ENCODE results near the gene TDRD7. TPM values are rescaled to one million over a fixed set of nuclear protein-coding genes. Genes with fewer than 3 reads are reported as not detected.

TDRD7 gene
- total and polyA plus RNA-seq, 2 of the 8 experiments (the other 6 are each of a cell fraction or from before 2014, with no cell fraction given) = 1.2 to 2.3 TPM

DNA sequence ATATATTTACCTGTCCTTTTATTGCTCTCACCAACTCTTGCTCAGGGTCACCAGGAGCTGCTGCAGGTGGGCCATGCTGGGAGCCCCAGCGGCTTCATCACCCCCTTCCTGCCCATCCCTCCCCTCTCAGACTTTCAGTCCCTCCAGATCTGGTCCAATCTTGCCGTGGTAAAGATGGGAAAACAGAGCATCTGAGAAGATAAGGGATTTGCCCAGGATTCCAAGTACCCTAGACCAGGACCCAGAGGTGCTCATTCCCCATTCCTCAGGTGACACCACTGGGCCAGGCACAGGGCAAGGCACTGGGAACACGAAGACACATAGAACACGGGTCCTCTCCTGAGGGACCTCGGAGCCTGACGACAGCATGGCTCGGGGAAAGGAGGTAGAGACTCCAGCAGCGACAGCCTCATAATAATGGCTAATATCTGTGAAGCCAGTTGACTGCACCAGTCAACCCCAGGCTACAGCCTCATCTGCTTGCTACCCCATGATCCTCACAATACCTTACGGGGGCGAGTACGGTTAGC, 107.6 kb downstream of the TDRD7 start (continued):
- TF ChIP-seq CHD1 (IDR thresholded peaks at IDR 0.05; ENCODE audit: low read depth, low read length) (no peak), JUN (IDR thresholded peaks at IDR 0.05; ENCODE audit: low read depth, low read length) (no peak)

Measured in H1 (cell line).